HepG2 (cell line): ENCODE measurements around the gene PADI1. TPM values are rescaled to one million over a fixed set of nuclear protein-coding genes. Genes with fewer than 3 reads are reported as not detected.

ENCODE experiments used
- ATAC-seq: fragments of 200-7000 bp; cut with Tn5 transposase; 3 replicates; pipeline ENCODE4 v1.9.1; 2020; ENCODE audit warnings: mild to moderate bottlenecking, moderate library complexity
- BruUV-seq: library from RNA; stranded (reverse); fragments of 400-500 nt; replicated peaks from 2 replicates; lab custom pipeline; 2021; lab: Mats Ljungman, UMichigan
- CTCF ChIA-PET: fragments of 300-600 bp; formaldehyde crosslinking; extraction: SDS; loops from one replicate; lab custom pipeline; 2021; ENCODE audit warnings: low total read pairs, inconsistent platforms, low intra/inter-chr PET ratio; lab: Yijun Ruan, JAX
- POLR2A ChIA-PET: fragments of 350-600 bp; sonication (Branson Sonifier 250); formaldehyde crosslinking; loops from one replicate; lab custom pipeline; 2020; ENCODE audit warnings: antibody characterized with exemption, inconsistent platforms; lab: Yijun Ruan, JAX
- DNase-seq: peaks from one replicate; pipeline ENCODE4 v3.0.0-alpha.2; 2015; ENCODE audit warnings: low spot score
- FAIRE-seq: peaks from 3 replicates; lab custom pipeline; 2011; peaks lifted over from hg19 to GRCh38; lab: Jason Lieb, UNC
- H2AFZ ChIP-seq: one replicate; pipeline ENCODE4 v1.6.1; 2011; ENCODE audit warnings: low read length, inconsistent platforms
- H3K27ac ChIP-seq: fragments of 300-600 bp; 3 replicates; pipeline ENCODE4 v1.8.0; 2011; ENCODE audit warnings: mixed run types, mild to moderate bottlenecking, mixed read lengths, low read length, inconsistent platforms; ENCODE audit not compliant: insufficient read depth; ENCODE audit errors: extremely low read length
- H3K27me3 ChIP-seq, 2 experiments: fragments of 200-600 bp in 1 of 2; 2 replicates in 1 of 2; 3 replicates in 1 of 2; pipeline versions ENCODE4 v1.6.0 to v1.8.0; 2011; ENCODE audit warnings: low read length in 2 of 2, mild to moderate bottlenecking in 2 of 2, moderate library complexity in 2 of 2, inconsistent platforms in 1 of 2; ENCODE audit not compliant: insufficient read depth in 2 of 2, control insufficient read depth in 1 of 2
- H3K36me3 ChIP-seq, 2 experiments: fragments of 200-600 bp in 1 of 2; replicated peaks in 1 of 2; 2 replicates in 1 of 2; 3 replicates in 1 of 2; pipeline versions ENCODE4 v1.5.1 to v1.8.0; 2011; ENCODE audit warnings: low read length in 2 of 2, inconsistent platforms in 1 of 2; ENCODE audit not compliant: insufficient read depth in 2 of 2, control insufficient read depth in 1 of 2
- H3K4me1 ChIP-seq: 2 replicates; pipeline ENCODE4 v1.5.1; 2012; ENCODE audit warnings: low read length, inconsistent platforms; ENCODE audit not compliant: insufficient read depth
- H3K4me2 ChIP-seq: 2 replicates; pipeline ENCODE4 v1.6.0; 2011; ENCODE audit warnings: low read depth, low read length, inconsistent platforms
- H3K4me3 ChIP-seq, 3 experiments: fragments of 200-600 bp in 1 of 3; sonication (generic), shearing (Covaris generic) in 1 of 3; replicated peaks in 1 of 3; 2 replicates each; pipeline ENCODE4 v1.5.1; 2011 to 2016; ENCODE audit warnings: low read length in 3 of 3, inconsistent platforms in 2 of 3, low read depth in 2 of 3, mild to moderate bottlenecking in 2 of 3, control low read depth in 1 of 3, mixed read lengths in 1 of 3; ENCODE audit not compliant: insufficient read depth in 1 of 3
- H3K79me2 ChIP-seq: one replicate; pipeline ENCODE4 v1.6.1; 2011; ENCODE audit warnings: low read length, inconsistent platforms; ENCODE audit not compliant: insufficient read depth
- H3K9ac ChIP-seq: 2 replicates; pipeline ENCODE4 v1.6.0; 2011; ENCODE audit warnings: mild to moderate bottlenecking, low read depth, low read length, inconsistent platforms; ENCODE audit not compliant: insufficient read depth
- H3K9me3 ChIP-seq: 2 replicates; pipeline ENCODE4 v1.5.1; 2012; ENCODE audit warnings: mild to moderate bottlenecking, low read length
- H4K20me1 ChIP-seq: 2 replicates; pipeline ENCODE4 v1.6.0; 2011; ENCODE audit warnings: inconsistent platforms, mild to moderate bottlenecking, low read length, moderate library complexity; ENCODE audit not compliant: insufficient read depth
- HOMEZ ChIP-seq: IDR thresholded peaks from 2 replicates; pipeline ENCODE4 v1.6.1; 2016; ENCODE audit warnings: low read depth
- KAT8 ChIP-seq: IDR thresholded peaks from 2 replicates; pipeline ENCODE4 v1.6.1; 2016; ENCODE audit warnings: missing genetic modification reagents, missing compliant biosample characterization
- MIER2 ChIP-seq: IDR thresholded peaks from 2 replicates; pipeline ENCODE4 v1.6.1; 2016; ENCODE audit warnings: missing biosample characterization, missing genetic modification reagents
- MYC ChIP-seq: sonication (generic); formaldehyde crosslinking; IDR thresholded peaks from 2 replicates; pipeline ENCODE4 v1.9.0; 2021; ENCODE audit warnings: missing genetic modification reagents, borderline replicate concordance
- NR0B2 ChIP-seq: sonication (generic); formaldehyde crosslinking; IDR thresholded peaks from 2 replicates; pipeline ENCODE4 v1.4.0; 2020; ENCODE audit warnings: mild to moderate bottlenecking, missing genetic modification reagents
- RFX3 ChIP-seq: IDR thresholded peaks from 2 replicates; pipeline ENCODE4 v1.6.1; 2016; ENCODE audit warnings: missing biosample characterization, missing genetic modification reagents
- SALL2 ChIP-seq: sonication (generic); formaldehyde crosslinking; IDR thresholded peaks from 2 replicates; pipeline ENCODE4 v1.8.1; 2023; ENCODE audit warnings: mild to moderate bottlenecking, missing genetic modification reagents, inconsistent platforms
- SP140L ChIP-seq: sonication (generic); formaldehyde crosslinking; IDR thresholded peaks from 2 replicates; pipeline ENCODE4 v1.4.0; 2020; ENCODE audit warnings: missing genetic modification reagents, borderline replicate concordance
- SRF ChIP-seq: IDR thresholded peaks from 2 replicates; pipeline ENCODE4 v1.6.1; 2011; ENCODE audit warnings: mild to moderate bottlenecking, low read depth, low read length, moderate library complexity
- U2AF2 ChIP-seq: fragments of 200-400 bp; formaldehyde crosslinking; IDR thresholded peaks from 2 replicates; pipeline ENCODE4 v1.6.1; 2017; ENCODE audit warnings: low read depth, mild to moderate bottlenecking, low read length
- ZFP36L1 ChIP-seq: sonication (generic); formaldehyde crosslinking; IDR thresholded peaks from 2 replicates; pipeline ENCODE4 v1.8.0; 2022; ENCODE audit warnings: mild to moderate bottlenecking, missing genetic modification reagents, moderate library complexity
- ZFX ChIP-seq: sonication (generic); formaldehyde crosslinking; IDR thresholded peaks from 2 replicates; pipeline ENCODE4 v1.4.0; 2020; ENCODE audit warnings: mild to moderate bottlenecking, low read depth, missing genetic modification reagents, moderate library complexity
- ZNF576 ChIP-seq: sonication (generic); formaldehyde crosslinking; IDR thresholded peaks from 2 replicates; pipeline ENCODE4 v1.4.0; 2020; ENCODE audit warnings: mild to moderate bottlenecking, missing genetic modification reagents
- ZSCAN12 ChIP-seq: sonication (generic); formaldehyde crosslinking; IDR thresholded peaks from 2 replicates; pipeline ENCODE4 v1.9.0; 2021; ENCODE audit warnings: mild to moderate bottlenecking, missing genetic modification reagents
- WGBS: methylation state at CpG from one replicate; pipeline ENCODE4 v1.1.6; 2017; ENCODE audit warnings: low lambda C conversion rate; 5-methylcytosine and 5-hydroxymethylcytosine counted together
- in situ Hi-C: cut with HindIII; loops from 2 replicates; pipeline ENCODE4 v1.10.0; 2017; ENCODE audit warnings: low pct_unique_long_range_greater_than_20kb; ENCODE audit not compliant: extremely low pct_ligation_motif_present
- intact Hi-C: fragments of 100-400 bp; cut with micrococcal nuclease; formaldehyde crosslinking; loops from one replicate; pipeline ENCODE4 v1.10.0; 2022; ENCODE audit not compliant: unreplicated experiment
- polyA plus RNA-seq, 8 experiments: library from polyadenylated mRNA; depleted of rRNA in 3 of 8; stranded (reverse) in 7 of 8; unstranded in 1 of 8; fragments of >200 nt; fragmentation: Illumina TruSeq in 4 of 8; extraction: Trizol in 4 of 8; gene quantifications; 2 replicates each; pipeline versions ENCODE4 v1.2.1 to v1.2.3, GENCODE V29; 2011 to 2016; ENCODE audit warnings: low read depth in 4 of 8, missing spikeins in 1 of 8, mixed read lengths in 1 of 8; ENCODE audit not compliant: insufficient read depth in 1 of 8
- total RNA-seq, 5 experiments: library from RNA; depleted of rRNA; stranded (reverse); fragments of >200 nt; fragmentation: Illumina TruSeq; extraction: Trizol; gene quantifications; 2 replicates each; pipeline ENCODE4 v1.2.3, GENCODE V29; 2016; ENCODE audit warnings: low read depth in 1 of 5
- TF ChIP-seq, protein P1 (sequence below): sonication (generic); formaldehyde crosslinking; IDR thresholded peaks from 2 replicates; pipeline ENCODE4 v1.5.0; 2020; ENCODE audit warnings: mild to moderate bottlenecking, missing genetic modification reagents
- TF ChIP-seq, protein P2 (sequence below): sonication (generic); formaldehyde crosslinking; IDR thresholded peaks from 2 replicates; pipeline ENCODE4 v1.4.0; 2020; ENCODE audit warnings: missing genetic modification reagents, borderline replicate concordance
- TF ChIP-seq, protein P3 (sequence below): sonication (generic); formaldehyde crosslinking; IDR thresholded peaks from 2 replicates; pipeline ENCODE4 v1.4.0; 2020; ENCODE audit warnings: missing genetic modification reagents

PADI1 gene
- total and polyA plus RNA-seq, 2 of the 13 experiments (the other 11 are each of a cell fraction or from before 2014, with no cell fraction given), result not detected

DNA sequence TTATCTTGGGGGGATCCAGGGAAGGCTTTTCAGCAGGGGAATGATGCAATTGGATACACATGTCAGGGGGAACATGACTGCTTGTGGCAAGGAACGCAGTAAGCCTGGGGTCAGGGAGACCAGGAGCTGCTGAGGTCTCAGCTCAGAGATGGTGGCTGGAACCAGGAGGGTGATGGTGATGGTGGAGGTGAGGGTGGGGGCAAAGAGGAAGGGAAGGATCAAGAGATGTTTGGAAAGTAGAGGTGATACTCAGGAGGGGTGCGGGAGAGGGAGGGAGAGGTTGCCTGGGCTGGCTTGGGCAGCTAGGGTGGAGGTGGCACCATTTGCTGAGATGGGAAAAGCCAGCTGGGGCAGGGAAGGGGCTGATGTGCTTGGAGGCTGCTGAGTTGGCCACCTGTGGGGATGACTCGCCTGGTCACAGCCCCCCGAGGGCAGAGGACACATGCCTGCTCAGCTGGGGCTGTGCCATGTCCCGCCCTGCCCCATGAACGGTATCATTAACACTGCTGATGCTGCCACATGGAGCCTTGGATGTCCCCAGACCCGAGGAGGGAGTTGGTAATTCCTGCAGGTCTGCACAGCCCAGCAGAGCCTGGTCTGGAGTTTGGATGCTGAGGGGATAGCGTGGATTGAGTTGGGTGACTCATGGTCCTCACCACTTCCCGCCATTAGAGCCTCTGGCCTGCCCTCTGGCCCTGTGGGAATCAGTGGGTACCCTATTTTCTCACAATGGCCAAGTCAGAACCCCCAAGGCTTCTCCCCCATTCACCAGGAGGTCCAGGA, 6.3 kb upstream of the PADI1 start:
- H3K9me3 ChIP-seq, result no peaks in the 10 kb centered on the region
- no peaks in the 10 kb centered on the region for H3K79me2 ChIP-seq
- ATAC-seq, result no peak
- H3K4me1 ChIP-seq, result 0 out of 2 replicates have a peak, but pooled peaks cover 10% of the 10 kb centered on the region
- ChIA-PET POLR2A (no interaction called here), CTCF (no interaction called here)
- no peak overlapping the region for H3K4me3 ChIP-seq
- no peak overlapping the region for H3K27ac ChIP-seq
- peaks cover 0 to 5% of the 10 kb centered on the region in 2 experiments; a peak in 3 of 5 replicates for H3K27me3 ChIP-seq
- no peak overlapping the region for H3K4me2 ChIP-seq
- no peak for DNase-seq
- no peak overlapping the region for H2AFZ ChIP-seq
- TF ChIP-seq SRF (no peak), SALL2 (CRISPR knock-in tag) (no peak), KAT8 (CRISPR knock-in tag) (no peak), MYC (no peak), NR0B2 (CRISPR knock-in tag) (no peak), ZNF576 (CRISPR knock-in tag) (no peak), U2AF2 (no peak), MIER2 (no peak), ZSCAN12 (CRISPR knock-in tag) (no peak), ZFX (CRISPR knock-in tag) (no peak), HOMEZ (CRISPR knock-in tag) (no peak), SP140L (CRISPR knock-in tag) (no peak), RFX3 (no peak), ZFP36L1 (CRISPR knock-in tag) (no peak)
- TF ChIP-seq, protein P1, sequence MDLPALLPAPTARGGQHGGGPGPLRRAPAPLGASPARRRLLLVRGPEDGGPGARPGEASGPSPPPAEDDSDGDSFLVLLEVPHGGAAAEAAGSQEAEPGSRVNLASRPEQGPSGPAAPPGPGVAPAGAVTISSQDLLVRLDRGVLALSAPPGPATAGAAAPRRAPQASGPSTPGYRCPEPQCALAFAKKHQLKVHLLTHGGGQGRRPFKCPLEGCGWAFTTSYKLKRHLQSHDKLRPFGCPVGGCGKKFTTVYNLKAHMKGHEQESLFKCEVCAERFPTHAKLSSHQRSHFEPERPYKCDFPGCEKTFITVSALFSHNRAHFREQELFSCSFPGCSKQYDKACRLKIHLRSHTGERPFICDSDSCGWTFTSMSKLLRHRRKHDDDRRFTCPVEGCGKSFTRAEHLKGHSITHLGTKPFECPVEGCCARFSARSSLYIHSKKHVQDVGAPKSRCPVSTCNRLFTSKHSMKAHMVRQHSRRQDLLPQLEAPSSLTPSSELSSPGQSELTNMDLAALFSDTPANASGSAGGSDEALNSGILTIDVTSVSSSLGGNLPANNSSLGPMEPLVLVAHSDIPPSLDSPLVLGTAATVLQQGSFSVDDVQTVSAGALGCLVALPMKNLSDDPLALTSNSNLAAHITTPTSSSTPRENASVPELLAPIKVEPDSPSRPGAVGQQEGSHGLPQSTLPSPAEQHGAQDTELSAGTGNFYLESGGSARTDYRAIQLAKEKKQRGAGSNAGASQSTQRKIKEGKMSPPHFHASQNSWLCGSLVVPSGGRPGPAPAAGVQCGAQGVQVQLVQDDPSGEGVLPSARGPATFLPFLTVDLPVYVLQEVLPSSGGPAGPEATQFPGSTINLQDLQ, result no peak
- TF ChIP-seq, protein P2, sequence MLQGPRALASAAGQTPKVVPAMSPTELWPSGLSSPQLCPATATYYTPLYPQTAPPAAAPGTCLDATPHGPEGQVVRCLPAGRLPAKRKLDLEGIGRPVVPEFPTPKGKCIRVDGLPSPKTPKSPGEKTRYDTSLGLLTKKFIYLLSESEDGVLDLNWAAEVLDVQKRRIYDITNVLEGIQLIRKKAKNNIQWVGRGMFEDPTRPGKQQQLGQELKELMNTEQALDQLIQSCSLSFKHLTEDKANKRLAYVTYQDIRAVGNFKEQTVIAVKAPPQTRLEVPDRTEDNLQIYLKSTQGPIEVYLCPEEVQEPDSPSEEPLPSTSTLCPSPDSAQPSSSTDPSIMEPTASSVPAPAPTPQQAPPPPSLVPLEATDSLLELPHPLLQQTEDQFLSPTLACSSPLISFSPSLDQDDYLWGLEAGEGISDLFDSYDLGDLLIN (CRISPR knock-in tag), result no peak
- TF ChIP-seq, protein P3, sequence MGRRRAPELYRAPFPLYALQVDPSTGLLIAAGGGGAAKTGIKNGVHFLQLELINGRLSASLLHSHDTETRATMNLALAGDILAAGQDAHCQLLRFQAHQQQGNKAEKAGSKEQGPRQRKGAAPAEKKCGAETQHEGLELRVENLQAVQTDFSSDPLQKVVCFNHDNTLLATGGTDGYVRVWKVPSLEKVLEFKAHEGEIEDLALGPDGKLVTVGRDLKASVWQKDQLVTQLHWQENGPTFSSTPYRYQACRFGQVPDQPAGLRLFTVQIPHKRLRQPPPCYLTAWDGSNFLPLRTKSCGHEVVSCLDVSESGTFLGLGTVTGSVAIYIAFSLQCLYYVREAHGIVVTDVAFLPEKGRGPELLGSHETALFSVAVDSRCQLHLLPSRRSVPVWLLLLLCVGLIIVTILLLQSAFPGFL (CRISPR knock-in tag), result no peak
- 28% methylated on average over 2 of the region's 9 CpGs for WGBS
- no peaks in the 10 kb centered on the region for H3K36me3 ChIP-seq
- in situ Hi-C loops (no loop called here), intact Hi-C loops (no loop called here)
- H4K20me1 ChIP-seq, result no peaks in the 10 kb centered on the region
- FAIRE-seq, result no peak
- H3K9ac ChIP-seq, result no peak overlapping the region
- BruUV-seq, result no TSS peak
